ENCODE data around the gene OOSP4B. TPM values are rescaled to one million over a fixed set of nuclear protein-coding genes. Genes with fewer than 3 reads are reported as not detected.
"Not testable (repeated sequence)": the region's sequence is repeated elsewhere in the genome, so short reads cannot be mapped to it uniquely, and the experiment has no call there.

OOSP4B gene
- total and polyA plus RNA-seq, 2 of the 8 experiments (the other 6 are each of a cell fraction or from before 2014, with no cell fraction given): not detected

DNA sequence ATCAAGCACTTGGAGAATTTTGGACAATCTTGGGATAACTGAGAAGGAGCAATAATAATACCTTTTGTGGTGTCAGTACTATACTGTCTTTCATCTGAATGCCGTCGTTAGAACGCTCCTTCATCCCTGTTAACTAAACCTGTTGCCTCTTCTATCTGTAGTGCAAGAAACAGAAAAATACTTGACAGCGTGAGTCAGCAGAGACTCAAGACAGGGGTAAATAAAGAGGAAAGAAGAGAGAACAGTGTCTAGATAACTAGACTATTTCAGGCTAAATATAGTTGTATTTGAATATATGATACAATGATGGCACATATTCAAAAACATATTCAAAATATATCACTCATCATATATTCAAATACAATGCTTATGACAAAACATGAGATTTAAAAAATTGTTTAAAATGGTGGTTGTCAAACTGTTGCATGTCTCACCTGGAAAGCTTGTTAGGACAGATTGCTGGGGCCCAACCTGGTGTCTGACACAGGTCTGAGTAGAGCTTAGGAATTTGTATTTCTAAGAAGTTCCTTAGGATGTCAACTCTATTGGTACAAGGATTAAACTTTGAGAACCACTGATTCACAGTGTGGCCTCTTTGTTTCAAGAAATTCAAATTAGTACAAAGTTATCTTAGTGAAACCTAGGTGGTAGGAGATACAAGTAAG is 35.7 kb upstream of the OOSP4B start (continued):
- TF ChIP-seq TEAD4 (IDR thresholded peaks at IDR 0.05; ENCODE audit: low read depth, low read length) (no peak), EP300 (IDR thresholded peaks at IDR 0.05; ENCODE audit: borderline replicate concordance in 1 of 2, low read depth in 2 of 2, low read length in 2 of 2) (no peak), JUN (IDR thresholded peaks at IDR 0.05; ENCODE audit: low read depth, low read length) (no peak), RAD21 (IDR thresholded peaks at IDR 0.05 in 1 of 2, conservative IDR thresholded peaks at IDR 0.05 in 1 of 2; ENCODE audit: low read depth in 2 of 2, low read length in 2 of 2) (no peak)

DNA sequence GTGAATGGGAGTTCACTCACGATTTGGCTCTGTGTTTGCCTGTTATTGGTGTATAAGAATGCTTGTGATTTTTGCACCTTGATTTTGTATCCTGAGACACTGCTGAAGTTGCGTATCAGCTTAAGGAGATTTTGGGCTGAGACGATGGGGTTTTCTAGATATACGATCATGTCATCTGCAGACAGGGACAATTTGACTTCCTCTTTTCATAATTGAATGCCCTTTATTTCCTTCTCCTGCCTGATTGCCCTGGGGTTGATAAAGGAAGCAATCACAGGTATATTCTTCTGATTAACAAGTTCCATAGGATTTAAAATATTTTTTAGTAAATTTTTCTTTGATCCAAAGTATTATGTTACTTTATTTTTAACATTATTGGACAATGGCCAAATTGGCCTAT is 34.9 kb upstream of the OOSP4B start:
- CTCF ChIA-PET (ENCODE audit: partially characterized antibody); FAIRE-seq; H2AK5ac ChIP-seq (ENCODE audit: low read depth, low read length); H3K23ac ChIP-seq (ENCODE audit: insufficient read length); H3K9me3 ChIP-seq (ENCODE audit: insufficient read depth in 2 of 2, low read depth in 1 of 2, low read length in 1 of 2); H2BK20ac ChIP-seq (ENCODE audit: low read length); H3K79me1 ChIP-seq (ENCODE audit: low read depth, low read length); H3K18ac ChIP-seq (ENCODE audit: extremely low read depth, low read length); H2BK5ac ChIP-seq (ENCODE audit: low read depth, low read length); H2BK12ac ChIP-seq (ENCODE audit: low read depth, low read length); H3K14ac ChIP-seq (ENCODE audit: insufficient read length); DNase-seq (ENCODE audit: low read depth in 1 of 2, low spot score in 2 of 2); POLR2A ChIA-PET (ENCODE audit: partially characterized antibody); H3K4me2 ChIP-seq (ENCODE audit: insufficient read depth in 1 of 2, low read depth in 2 of 2, low read length in 2 of 2); H3K4me3 ChIP-seq (ENCODE audit: extremely low read depth in 1 of 4, insufficient read depth in 2 of 4, low read depth in 3 of 4, low read length in 4 of 4); H4K20me1 ChIP-seq (replicated peaks in 1 of 2; ENCODE audit: control insufficient read depth in 1 of 2, insufficient read depth in 2 of 2, low read length in 2 of 2); H3K23me2 ChIP-seq (ENCODE audit: low read depth, low read length); H3K4ac ChIP-seq (replicated peaks; ENCODE audit: insufficient read length, low read depth, low read length); H3K27me3 ChIP-seq (replicated peaks in 1 of 4; ENCODE audit: control insufficient read depth in 3 of 4, extremely low read depth in 1 of 4, insufficient read depth in 3 of 4, low read length in 3 of 4); H2AFZ ChIP-seq (ENCODE audit: low read length); H3K9ac ChIP-seq (replicated peaks in 1 of 4; ENCODE audit: extremely low read depth in 1 of 4, low read depth in 3 of 4, low read length in 3 of 4); H3K27ac ChIP-seq (ENCODE audit: low read depth, low read length); H4K5ac ChIP-seq (ENCODE audit: insufficient read length, low read depth, low read length); H3K4me1 ChIP-seq (replicated peaks in 1 of 4; ENCODE audit: control insufficient read depth in 3 of 4, insufficient read depth in 4 of 4, low read length in 3 of 4); H4K8ac ChIP-seq (ENCODE audit: extremely low read depth, insufficient read depth, low read length); H2BK15ac ChIP-seq (ENCODE audit: low read length); H4K91ac ChIP-seq (replicated peaks; ENCODE audit: insufficient read length, low read length); H2BK120ac ChIP-seq (replicated peaks; ENCODE audit: low read depth, low read length); H3K36me3 ChIP-seq (ENCODE audit: control insufficient read depth in 2 of 4, insufficient read depth in 4 of 4, low read length in 3 of 4); H3K79me2 ChIP-seq (ENCODE audit: control insufficient read depth in 1 of 2, insufficient read depth in 2 of 2, low read length in 2 of 2); H3K56ac ChIP-seq (replicated peaks; ENCODE audit: insufficient read length, low read depth, low read length): not testable (repeated sequence)
- WGBS, 2 experiments (ENCODE audit: extremely low coverage in 1 of 2, insufficient coverage in 1 of 2, insufficient read length in 1 of 2, insufficient replicate concordance in 2 of 2, low coverage in 1 of 2, low lambda C conversion rate in 2 of 2, missing lambda C conversion rate in 1 of 2): 69% methylated on average over 4 of the region's 4 CpGs; no CpG with 5 or more reads in 1 of the 2 experiments

Data from H1 (cell line).